ENCODE measurements around the gene CYTH3. TPM values are rescaled to one million over a fixed set of nuclear protein-coding genes. Genes with fewer than 3 reads are reported as not detected.

The CYTH3 gene
- total and polyA plus RNA-seq, 11 donors = 11.1 to 49.7 (median 22.1) TPM

GRCh38 chr7:6250364-6250833, 22.0 kb downstream of the CYTH3 start:
- peak in 2 of 4 donors; percentile 7 to 20 for ATAC-seq
- 43 to 59% (median 52%) methylated on average over 4 of the region's 4 CpGs for WGBS, 4 donors
- no peak for DNase-seq

GRCh38 chr7:6249043-6249442, 23.4 kb downstream of the CYTH3 start:
- 91 to 95% (median 94%) methylated on average over 4 of the region's 4 CpGs for WGBS, 4 donors
- no peak for DNase-seq
- Histone ChIP-seq H3K36me3 (no peaks in the 10 kb centered on the region), H3K4me3 (no peak overlapping the region), H3K27ac (peak overlapping the region in 3 of 12 donors; percentile 4 to 29 (median 9)), H3K9me3 (no peaks in the 10 kb centered on the region), H3K4me1 (peaks cover 3 to 89% (median 57%) of the 10 kb centered on the region in 12 donors), H3K27me3 (no peaks in the 10 kb centered on the region)
- intact Hi-C loops (cut with DNase I) = loop anchor here in 1 of 10 donors (2.0 kb wide), 1 partner anchor 20 kb away; no protein-coding TSS in a partner anchor
- no peak for TF ChIP-seq POLR2A (IDR thresholded peaks at IDR 0.05)
- TF ChIP-seq, protein P1, sequence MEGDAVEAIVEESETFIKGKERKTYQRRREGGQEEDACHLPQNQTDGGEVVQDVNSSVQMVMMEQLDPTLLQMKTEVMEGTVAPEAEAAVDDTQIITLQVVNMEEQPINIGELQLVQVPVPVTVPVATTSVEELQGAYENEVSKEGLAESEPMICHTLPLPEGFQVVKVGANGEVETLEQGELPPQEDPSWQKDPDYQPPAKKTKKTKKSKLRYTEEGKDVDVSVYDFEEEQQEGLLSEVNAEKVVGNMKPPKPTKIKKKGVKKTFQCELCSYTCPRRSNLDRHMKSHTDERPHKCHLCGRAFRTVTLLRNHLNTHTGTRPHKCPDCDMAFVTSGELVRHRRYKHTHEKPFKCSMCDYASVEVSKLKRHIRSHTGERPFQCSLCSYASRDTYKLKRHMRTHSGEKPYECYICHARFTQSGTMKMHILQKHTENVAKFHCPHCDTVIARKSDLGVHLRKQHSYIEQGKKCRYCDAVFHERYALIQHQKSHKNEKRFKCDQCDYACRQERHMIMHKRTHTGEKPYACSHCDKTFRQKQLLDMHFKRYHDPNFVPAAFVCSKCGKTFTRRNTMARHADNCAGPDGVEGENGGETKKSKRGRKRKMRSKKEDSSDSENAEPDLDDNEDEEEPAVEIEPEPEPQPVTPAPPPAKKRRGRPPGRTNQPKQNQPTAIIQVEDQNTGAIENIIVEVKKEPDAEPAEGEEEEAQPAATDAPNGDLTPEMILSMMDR (IDR thresholded peaks at IDR 0.05) = no peak
- no peak for ATAC-seq

More at GRCh38 chr7:6250364-6250833, 22.0 kb downstream of the CYTH3 start:
- Histone ChIP-seq H3K27ac (peak overlapping the region in 2 of 12 donors; percentile 3 to 4), H3K4me3 (no peak overlapping the region), H3K27me3 (no peaks in the 10 kb centered on the region), H3K36me3 (no peaks in the 10 kb centered on the region), H3K4me1 (peaks cover 3 to 98% (median 59%) of the 10 kb centered on the region in 12 donors), H3K9me3 (no peaks in the 10 kb centered on the region)
- no peak for TF ChIP-seq POLR2A (IDR thresholded peaks at IDR 0.05)
- TF ChIP-seq, protein P1 (IDR thresholded peaks at IDR 0.05) = no peak
- intact Hi-C loops (cut with DNase I) = no loop called here

- DNase-seq = no peak
These were observed 23.8 kb downstream of the CYTH3 start for GRCh38 chr7:6248581-6248980.

DNA sequence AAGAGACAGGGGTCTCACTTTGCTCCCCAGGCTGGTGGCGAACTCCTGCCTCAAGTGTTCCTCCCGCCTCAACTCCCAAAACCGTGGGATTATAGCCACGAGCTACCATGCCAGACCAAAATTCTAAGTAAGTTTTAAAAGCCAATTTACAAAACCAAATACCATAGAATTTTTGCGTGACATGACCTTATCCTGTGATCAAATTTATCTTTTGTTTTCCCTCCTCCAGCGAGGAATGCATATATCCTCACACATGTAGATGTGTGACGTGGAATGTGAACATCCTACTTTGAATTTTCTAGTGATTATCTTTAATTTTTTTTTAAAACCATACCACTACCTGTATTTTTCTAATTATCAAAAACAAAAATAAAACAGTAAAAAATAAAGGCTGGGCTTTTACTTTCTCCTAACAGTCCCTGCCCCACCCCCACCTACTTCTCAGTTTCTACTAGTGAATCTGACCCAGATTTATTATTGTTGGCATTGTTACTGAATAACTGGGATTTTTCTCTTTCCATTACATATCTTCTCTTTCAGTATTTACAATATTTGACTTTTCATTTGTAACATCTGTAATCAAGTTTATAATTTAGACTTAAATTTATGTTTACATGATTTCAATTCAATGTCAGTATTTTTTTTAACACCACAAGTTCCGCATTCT, 26.0 kb downstream of the CYTH3 start:
- no peak for TF ChIP-seq POLR2A (IDR thresholded peaks at IDR 0.05)
- TF ChIP-seq, protein P1 (IDR thresholded peaks at IDR 0.05) = no peak
- no peaks in the 10 kb centered on the region for H3K9me3 ChIP-seq
- peak overlapping the region in 1 of 12 donors; percentile 21 for H3K27ac ChIP-seq
- WGBS, 4 donors = 81 to 86% (median 83%) methylated on average over 8 of the region's 8 CpGs
- no peaks in the 10 kb centered on the region for H3K27me3 ChIP-seq
- H3K4me3 ChIP-seq = no peak overlapping the region
- H3K36me3 ChIP-seq = no peaks in the 10 kb centered on the region
- no peak for DNase-seq
- intact Hi-C loops (cut with DNase I) = no loop called here
- ATAC-seq = no peak
- H3K4me1 ChIP-seq = peaks cover 0 to 64% (median 30%) of the 10 kb centered on the region in 12 donors

More at GRCh38 chr7:6248581-6248980, 23.8 kb downstream of the CYTH3 start:
- H3K27me3 ChIP-seq = no peaks in the 10 kb centered on the region
- intact Hi-C loops (cut with DNase I) = loop anchor here in 1 of 10 donors (2.0 kb wide), 1 partner anchor 20 kb away; no protein-coding TSS in a partner anchor
- H3K27ac ChIP-seq = peak overlapping the region in 3 of 12 donors; percentile 10 to 29 (median 20)
- peak in 3 of 4 donors; percentile 4 to 74 (median 72) for ATAC-seq
- H3K4me1 ChIP-seq = peaks cover 3 to 85% (median 52%) of the 10 kb centered on the region in 12 donors
- TF ChIP-seq, protein P1 (IDR thresholded peaks at IDR 0.05) = no peak
- TF ChIP-seq POLR2A (IDR thresholded peaks at IDR 0.05) = no peak
- H3K4me3 ChIP-seq = no peak overlapping the region
- WGBS, 4 donors = 78 to 89% (median 85%) methylated on average over 6 of the region's 6 CpGs
- H3K36me3 ChIP-seq = no peaks in the 10 kb centered on the region
- H3K9me3 ChIP-seq = no peaks in the 10 kb centered on the region
